Natural killer cell (primary cell): Measurements from ENCODE around the gene FSHR. TPM values are rescaled to one million over a fixed set of nuclear protein-coding genes. Genes with fewer than 3 reads are reported as not detected.

Source experiments
- ATAC-seq, 3 donors: fragments of 150-1000 bp in 2 of 3; fragments of 200-7000 bp in 1 of 3; cut with Tn5 transposase; 1 replicate in 1 of 3; 2 replicates in 2 of 3; pipeline ENCODE4 v1.10.0; 2021; ENCODE audit warnings: mild to moderate bottlenecking in 2 of 3, moderate library complexity in 2 of 3
- DNase-seq, 2 donors: peaks; one replicate each; pipeline versions ENCODE4 v3.0.0 to v3.0.0-alpha.2; 2013 to 2021; ENCODE audit warnings: mixed read lengths in 1 of 2
- H3K27ac ChIP-seq: one replicate; pipeline ENCODE4 v1.5.1; 2013; ENCODE audit warnings: mild to moderate bottlenecking, low read length
- H3K27me3 ChIP-seq: one replicate; pipeline ENCODE4 v1.6.1; 2013; ENCODE audit warnings: low read length; ENCODE audit not compliant: control insufficient read depth, insufficient read depth
- H3K36me3 ChIP-seq: one replicate; pipeline ENCODE4 v1.6.1; 2013; ENCODE audit warnings: low read length; ENCODE audit not compliant: control insufficient read depth, insufficient read depth
- H3K4me1 ChIP-seq: one replicate; pipeline ENCODE4 v1.6.1; 2013; ENCODE audit warnings: low read length; ENCODE audit not compliant: control insufficient read depth, insufficient read depth
- H3K4me3 ChIP-seq: one replicate; pipeline ENCODE4 v1.5.1; 2013; ENCODE audit warnings: low read length
- H3K9me3 ChIP-seq: one replicate; pipeline ENCODE4 v1.6.1; 2013; ENCODE audit warnings: low read length; ENCODE audit not compliant: control insufficient read depth, insufficient read depth
- H3K27ac Mint-ChIP-seq, 2 donors: one replicate each; pipeline ENCODE4 v1.8.0; 2022; ENCODE audit warnings: mild to moderate bottlenecking in 2 of 2, mixed read lengths in 2 of 2, moderate library complexity in 1 of 2
- H3K27me3 Mint-ChIP-seq, 2 donors: one replicate each; pipeline ENCODE4 v1.8.0; 2022; ENCODE audit warnings: low read depth in 2 of 2, mixed read lengths in 2 of 2
- H3K36me3 Mint-ChIP-seq: one replicate; pipeline ENCODE4 v1.8.0; 2022; ENCODE audit warnings: mixed read lengths
- H3K4me1 Mint-ChIP-seq, 2 donors: one replicate each; pipeline ENCODE4 v1.8.0; 2022; ENCODE audit warnings: mixed read lengths in 2 of 2
- H3K4me3 Mint-ChIP-seq: one replicate; pipeline ENCODE4 v1.8.0; 2022; ENCODE audit warnings: mild to moderate bottlenecking, moderate library complexity, mixed read lengths
- H3K9me3 Mint-ChIP-seq, 2 donors: one replicate each; pipeline ENCODE4 v1.8.0; 2022; ENCODE audit warnings: mixed read lengths in 2 of 2
- CTCF ChIP-seq: fragments of 200-600 bp; IDR thresholded peaks from one replicate; pipeline ENCODE4 v1.8.0; 2022; ENCODE audit warnings: antibody characterized with exemption
- WGBS: methylation state at CpG from one replicate; pipeline ENCODE4 v1.1.7; 2013; ENCODE audit warnings: missing lambda C conversion rate; ENCODE audit not compliant: insufficient coverage; 5-methylcytosine and 5-hydroxymethylcytosine counted together
- intact Hi-C: fragments of 100-400 bp; cut with micrococcal nuclease; formaldehyde crosslinking; loops from one replicate; pipeline ENCODE4 v1.14.2; 2022
- total RNA-seq, 4 donors: library from RNA; stranded (reverse); fragments of 120-200 nt in 1 of 4; gene quantifications; one replicate each; pipeline versions ENCODE4 v1.2.3 to v1.2.4, GENCODE V29; 2013 to 2022

FSHR gene
- total RNA-seq, 3 donors from 2014 or later (not counting 1 experiment from before 2014, with no cell fraction given): not detected

- Histone ChIP-seq H3K36me3 (no peaks in the 10 kb centered on the region), H3K27me3 (no peaks in the 10 kb centered on the region), H3K4me3 (no peak overlapping the region), H3K27ac (no peak overlapping the region), H3K9me3 (no peaks in the 10 kb centered on the region), H3K4me1 (no peaks in the 10 kb centered on the region)
- Mint-ChIP-seq H3K4me3 (no peak overlapping the region), H3K27ac (no peak overlapping the region), H3K9me3 (peaks cover 0 to 5% of the 10 kb centered on the region in 2 donors), H3K4me1 (no peaks in the 10 kb centered on the region), H3K36me3 (no peaks in the 10 kb centered on the region), H3K27me3 (no peaks in the 10 kb centered on the region)
- TF ChIP-seq CTCF: no peak
- DNase-seq: no peak
- no peak for ATAC-seq
- 33% methylated on average over 1 of the region's 1 CpG for WGBS
- intact Hi-C loops: no loop called here
Observed at GRCh38 chr2:49045083-49045482, 109.2 kb downstream of the FSHR start.

- DNase-seq (no peak), ATAC-seq (no peak)
- Histone ChIP-seq H3K27me3 (no peaks in the 10 kb centered on the region), H3K27ac (no peak overlapping the region), H3K4me3 (no peak overlapping the region), H3K9me3 (no peaks in the 10 kb centered on the region), H3K36me3 (no peaks in the 10 kb centered on the region), H3K4me1 (no peaks in the 10 kb centered on the region)
- H3K9me3 Mint-ChIP-seq: peaks cover 0 to 5% of the 10 kb centered on the region in 2 donors
- no peaks in the 10 kb centered on the region for H3K4me1 Mint-ChIP-seq
- no peak overlapping the region for H3K27ac Mint-ChIP-seq
- H3K27me3 Mint-ChIP-seq: no peaks in the 10 kb centered on the region
- no peak overlapping the region for H3K4me3 Mint-ChIP-seq
- intact Hi-C loops: no loop called here
- no peak for TF ChIP-seq CTCF
- WGBS: 43% methylated on average over 1 of the region's 1 CpG
- no peaks in the 10 kb centered on the region for H3K36me3 Mint-ChIP-seq
Observed at GRCh38 chr2:49044350-49045079, 109.8 kb downstream of the FSHR start.

- Mint-ChIP-seq H3K36me3 (no peaks in the 10 kb centered on the region), H3K4me1 (no peaks in the 10 kb centered on the region), H3K27ac (no peak overlapping the region), H3K4me3 (no peak overlapping the region), H3K27me3 (no peaks in the 10 kb centered on the region), H3K9me3 (peaks cover 0 to 5% of the 10 kb centered on the region in 2 donors)
- H3K4me1 ChIP-seq: no peaks in the 10 kb centered on the region
- 89% methylated on average over 5 of the region's 5 CpGs for WGBS
- TF ChIP-seq CTCF: no peak
- H3K9me3 ChIP-seq: no peaks in the 10 kb centered on the region
- intact Hi-C loops: no loop called here
- ATAC-seq: no peak
- no peaks in the 10 kb centered on the region for H3K27me3 ChIP-seq
- no peak for DNase-seq
- no peak overlapping the region for H3K4me3 ChIP-seq
- no peaks in the 10 kb centered on the region for H3K36me3 ChIP-seq
- no peak overlapping the region for H3K27ac ChIP-seq
Observed at GRCh38 chr2:49043405-49043982, 110.8 kb downstream of the FSHR start.
